Gastroesophageal sphincter (tissue), 4 donors: Measurements from ENCODE around the gene CCNK. TPM values are rescaled to one million over a fixed set of nuclear protein-coding genes. Genes with fewer than 3 reads are reported as not detected.
A peak's percentile ranks its signal among the peaks of the same experiment; 100 is the strongest.

ENCODE experiments used
- ATAC-seq: fragments of 150-250 bp; one replicate; pipeline ENCODE4 v1.9.1; 2016; ENCODE audit warnings: mild to moderate bottlenecking, moderate library complexity
- H3K27ac ChIP-seq, 4 donors: fragments of 200-600 bp; sonication (generic) in 3 of 4; 1 replicate in 3 of 4; 2 replicates in 1 of 4; pipeline ENCODE4 v1.5.1; 2016 to 2019
- H3K27me3 ChIP-seq: fragments of 200-600 bp; sonication (generic); one replicate; pipeline ENCODE4 v1.5.1; 2019
- H3K36me3 ChIP-seq, 2 donors: fragments of 200-600 bp; sonication (generic); one replicate each; pipeline ENCODE4 v1.5.1; 2019; ENCODE audit warnings: control low read depth in 1 of 2
- H3K4me1 ChIP-seq, 3 donors: fragments of 200-600 bp; sonication (generic); 1 replicate in 2 of 3; 2 replicates in 1 of 3; pipeline ENCODE4 v1.5.1; 2016 to 2019; ENCODE audit warnings: control low read depth in 2 of 3
- H3K4me3 ChIP-seq, 2 donors: fragments of 200-600 bp; sonication (generic); one replicate each; pipeline ENCODE4 v1.5.1; 2019; ENCODE audit warnings: mild to moderate bottlenecking in 1 of 2, moderate library complexity in 1 of 2
- H3K9me3 ChIP-seq, 3 donors: fragments of 200-600 bp; sonication (generic); one replicate each; pipeline ENCODE4 v1.5.1; 2017 to 2019; ENCODE audit warnings: control low read depth in 2 of 3
- EP300 ChIP-seq: sonication (generic); formaldehyde crosslinking; IDR thresholded peaks from one replicate; pipeline ENCODE4 v1.6.1; 2017; ENCODE audit warnings: antibody characterized with exemption, mild to moderate bottlenecking
- POLR2A ChIP-seq, 2 donors: fragments of 450-650 bp; IDR thresholded peaks; one replicate each; pipeline ENCODE4 v1.6.1; 2017; ENCODE audit warnings: antibody characterized with exemption in 2 of 2, mild to moderate bottlenecking in 2 of 2, moderate library complexity in 1 of 2
- POLR2AphosphoS5 ChIP-seq: sonication (generic); formaldehyde crosslinking; IDR thresholded peaks from one replicate; pipeline ENCODE4 v1.6.1; 2017; ENCODE audit warnings: antibody characterized with exemption
- WGBS, 2 donors: methylation state at CpG; one replicate each; pipeline ENCODE4 v1.1.5; 2018; ENCODE audit warnings: low coverage in 1 of 2; 5-methylcytosine and 5-hydroxymethylcytosine counted together
- total RNA-seq, 4 donors: library from RNA; depleted of rRNA; stranded (reverse); fragments of >200 nt; gene quantifications; one replicate each; pipeline ENCODE4 v1.1.0, GENCODE V29; 2016
- TF ChIP-seq, protein P1 (sequence below), 4 experiments: fragments of 200-600 bp in 2 of 4; fragments of 450-650 bp in 2 of 4; sonication (generic) in 1 of 4; IDR thresholded peaks; one replicate each; pipeline ENCODE4 v1.5.1; 2017 to 2019; ENCODE audit warnings: antibody characterized with exemption in 4 of 4, mild to moderate bottlenecking in 2 of 4, moderate library complexity in 2 of 4

CCNK gene
- total RNA-seq, 4 donors from 2014 or later: 17.1 to 26.8 (median 20.7) TPM

DNA sequence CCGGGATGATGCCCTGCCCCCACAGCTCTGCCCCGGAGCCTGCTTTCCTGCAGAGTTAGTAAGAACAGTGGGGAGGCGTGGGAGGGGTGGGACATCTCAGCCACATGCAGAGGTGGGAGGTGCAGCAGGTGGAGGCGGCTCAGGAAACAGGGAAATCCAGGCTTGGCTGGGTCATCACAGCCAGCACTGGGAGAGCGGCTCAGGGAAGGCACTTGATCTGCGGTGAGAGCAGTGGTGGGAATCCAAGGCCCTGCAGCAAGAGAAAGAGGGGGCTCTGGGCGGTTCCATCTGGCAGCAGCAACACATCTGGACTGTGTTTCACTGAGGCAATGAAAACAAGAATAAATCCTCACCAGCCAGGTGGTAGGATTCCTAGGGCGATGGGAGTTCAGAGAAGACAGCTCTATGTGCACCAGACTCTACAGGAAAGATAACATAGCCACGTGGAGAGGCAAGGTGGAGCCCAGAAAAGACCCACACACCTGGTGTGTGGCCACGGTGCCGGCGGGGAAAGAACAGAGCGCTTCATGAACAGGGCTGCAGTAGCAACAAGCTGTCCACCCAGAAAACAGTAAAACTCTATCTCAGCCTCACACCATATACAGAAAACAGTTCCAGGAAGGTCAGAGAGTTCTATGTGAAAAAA is 65.1 kb downstream of the CCNK start:
- ATAC-seq: no peak
- TF ChIP-seq, protein P1, sequence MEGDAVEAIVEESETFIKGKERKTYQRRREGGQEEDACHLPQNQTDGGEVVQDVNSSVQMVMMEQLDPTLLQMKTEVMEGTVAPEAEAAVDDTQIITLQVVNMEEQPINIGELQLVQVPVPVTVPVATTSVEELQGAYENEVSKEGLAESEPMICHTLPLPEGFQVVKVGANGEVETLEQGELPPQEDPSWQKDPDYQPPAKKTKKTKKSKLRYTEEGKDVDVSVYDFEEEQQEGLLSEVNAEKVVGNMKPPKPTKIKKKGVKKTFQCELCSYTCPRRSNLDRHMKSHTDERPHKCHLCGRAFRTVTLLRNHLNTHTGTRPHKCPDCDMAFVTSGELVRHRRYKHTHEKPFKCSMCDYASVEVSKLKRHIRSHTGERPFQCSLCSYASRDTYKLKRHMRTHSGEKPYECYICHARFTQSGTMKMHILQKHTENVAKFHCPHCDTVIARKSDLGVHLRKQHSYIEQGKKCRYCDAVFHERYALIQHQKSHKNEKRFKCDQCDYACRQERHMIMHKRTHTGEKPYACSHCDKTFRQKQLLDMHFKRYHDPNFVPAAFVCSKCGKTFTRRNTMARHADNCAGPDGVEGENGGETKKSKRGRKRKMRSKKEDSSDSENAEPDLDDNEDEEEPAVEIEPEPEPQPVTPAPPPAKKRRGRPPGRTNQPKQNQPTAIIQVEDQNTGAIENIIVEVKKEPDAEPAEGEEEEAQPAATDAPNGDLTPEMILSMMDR (IDR thresholded peaks at IDR 0.05): no peak
- no peak for TF ChIP-seq EP300
- no peak for TF ChIP-seq POLR2AphosphoS5
- TF ChIP-seq POLR2A (IDR thresholded peaks at IDR 0.05): no peak
- H3K27ac ChIP-seq: peak overlapping the region in 1 of 4 donors; percentile 24
- WGBS, 2 donors: 39 to 56% methylated on average over 4 to 9 of the region's 13 CpGs
- H3K36me3 ChIP-seq: no peaks in the 10 kb centered on the region
- H3K4me1 ChIP-seq: peaks cover 0 to 95% (median 4%) of the 10 kb centered on the region in 3 donors
- no peak overlapping the region for H3K4me3 ChIP-seq
- H3K27me3 ChIP-seq: no peaks in the 10 kb centered on the region
- H3K9me3 ChIP-seq: no peaks in the 10 kb centered on the region

DNA sequence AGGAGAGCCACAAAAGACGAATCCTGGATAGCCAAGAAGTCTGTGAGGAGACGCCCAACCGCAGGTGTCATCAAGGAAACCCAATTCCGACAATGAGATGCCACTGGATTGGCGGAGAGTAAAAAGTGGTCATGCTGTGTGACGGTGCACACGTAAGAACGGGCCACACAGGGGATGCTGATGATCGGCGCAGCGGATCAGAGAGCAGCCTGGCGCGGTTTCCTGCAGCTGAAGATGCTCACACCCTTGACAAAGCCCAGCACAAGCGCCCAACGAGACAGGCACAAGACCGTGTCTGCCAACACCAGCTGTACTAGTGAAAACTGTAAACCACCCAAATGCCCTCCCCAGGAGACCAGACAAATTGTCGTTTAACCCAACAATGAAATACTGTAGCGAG is 67.0 kb downstream of the CCNK start:
- Histone ChIP-seq H3K4me3 (no peak overlapping the region), H3K27ac (peak overlapping the region in 3 of 4 donors; percentile 40 to 71 (median 66)), H3K9me3 (no peaks in the 10 kb centered on the region), H3K36me3 (no peaks in the 10 kb centered on the region), H3K4me1 (peaks cover 0 to 97% (median 10%) of the 10 kb centered on the region in 3 donors), H3K27me3 (no peaks in the 10 kb centered on the region)
- ATAC-seq: no peak
- WGBS, 2 donors: 85% methylated on average over 17 of the region's 18 CpGs; no CpG with 5 or more reads in 1 of the 2 donors
- TF ChIP-seq POLR2A (IDR thresholded peaks at IDR 0.05): no peak
- TF ChIP-seq EP300: no peak
- TF ChIP-seq, protein P1 (IDR thresholded peaks at IDR 0.05): no peak
- no peak for TF ChIP-seq POLR2AphosphoS5

DNA sequence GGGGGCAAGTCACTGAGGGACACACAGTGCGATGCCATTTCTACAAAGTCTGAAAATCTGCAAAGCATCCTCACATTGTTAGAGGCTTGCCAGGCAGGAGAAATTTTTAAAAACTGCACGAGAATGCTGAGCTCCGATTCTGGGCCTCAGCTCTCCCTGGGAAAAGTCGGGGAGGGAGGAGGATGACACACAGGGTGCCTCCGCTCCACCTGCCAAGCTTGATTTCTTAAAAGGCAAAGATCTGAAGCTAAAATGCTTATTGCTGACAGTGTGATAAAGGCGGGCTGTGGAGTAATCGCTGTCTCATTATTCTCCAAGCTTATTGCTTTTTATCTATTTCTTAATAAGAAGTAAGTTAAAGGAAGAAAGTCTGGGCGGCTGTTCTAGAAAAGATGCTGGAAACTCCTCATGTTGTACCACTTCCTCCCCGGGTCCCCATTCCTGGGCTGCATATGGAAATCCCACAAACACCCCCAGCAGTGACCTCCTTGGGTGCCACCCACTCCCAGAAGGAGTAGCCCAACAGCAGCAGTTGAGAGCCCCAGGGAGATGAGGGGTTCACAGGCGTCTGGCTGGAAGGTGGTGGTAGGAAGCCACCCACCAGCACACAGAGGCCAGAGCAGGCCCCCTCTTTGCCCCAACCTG is 67.8 kb downstream of the CCNK start:
- no peaks in the 10 kb centered on the region for H3K9me3 ChIP-seq
- WGBS, 2 donors: 15 to 41% methylated on average over 7 to 10 of the region's 10 CpGs
- ATAC-seq: no peak
- peak overlapping the region in 3 of 4 donors; percentile 40 to 71 (median 66) for H3K27ac ChIP-seq
- H3K4me3 ChIP-seq: no peak overlapping the region
- H3K36me3 ChIP-seq: no peaks in the 10 kb centered on the region
- no peak for TF ChIP-seq POLR2AphosphoS5
- TF ChIP-seq, protein P1 (IDR thresholded peaks at IDR 0.05): no peak
- no peak for TF ChIP-seq EP300
- TF ChIP-seq POLR2A (IDR thresholded peaks at IDR 0.05): no peak
- H3K4me1 ChIP-seq: peaks cover 0 to 97% (median 16%) of the 10 kb centered on the region in 3 donors
- H3K27me3 ChIP-seq: no peaks in the 10 kb centered on the region

DNA sequence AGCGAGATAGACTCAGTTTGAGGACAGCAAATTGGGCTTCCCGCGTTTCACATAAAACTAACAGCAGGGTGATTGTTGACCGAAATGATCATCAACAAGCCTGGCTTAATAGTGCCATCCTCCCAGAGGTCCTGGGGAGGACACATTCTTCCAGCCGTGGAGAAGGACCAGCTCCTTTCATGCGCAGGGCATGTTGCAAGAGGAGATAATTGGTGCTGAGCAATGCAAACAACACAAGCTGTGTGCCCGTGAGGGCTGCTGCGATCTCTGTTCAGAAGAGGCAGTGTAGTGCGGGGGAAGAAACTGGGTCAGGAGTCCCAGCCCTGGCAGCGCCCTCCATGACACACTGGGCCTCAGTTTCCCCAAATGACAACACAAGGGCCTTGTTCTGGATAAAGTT is 68.5 kb downstream of the CCNK start:
- 75 to 78% methylated on average over 7 to 9 of the region's 10 CpGs for WGBS, 2 donors
- peak overlapping the region in 3 of 4 donors; percentile 40 to 71 (median 66) for H3K27ac ChIP-seq
- peaks cover 0 to 97% (median 22%) of the 10 kb centered on the region in 3 donors for H3K4me1 ChIP-seq

More for the DNA sequence above, 68.5 kb downstream of the CCNK start:
- no peaks in the 10 kb centered on the region for H3K27me3 ChIP-seq
- TF ChIP-seq POLR2AphosphoS5: no peak
- TF ChIP-seq, protein P1 (IDR thresholded peaks at IDR 0.05): no peak
- TF ChIP-seq EP300: no peak
- TF ChIP-seq POLR2A (IDR thresholded peaks at IDR 0.05): no peak
- H3K9me3 ChIP-seq: no peaks in the 10 kb centered on the region
- no peak for ATAC-seq
- H3K36me3 ChIP-seq: no peaks in the 10 kb centered on the region
- H3K4me3 ChIP-seq: no peak overlapping the region
